HepG2 (cell line): ENCODE measurements around the gene FOLR1. TPM values are rescaled to one million over a fixed set of nuclear protein-coding genes. Genes with fewer than 3 reads are reported as not detected.
"Not testable (repeated sequence)": the region's sequence is repeated elsewhere in the genome, so short reads cannot be mapped to it uniquely, and the experiment has no call there.

ENCODE experiments used
- ATAC-seq: fragments of 200-7000 bp; cut with Tn5 transposase; 3 replicates; pipeline ENCODE4 v1.9.1; 2020; ENCODE audit warnings: mild to moderate bottlenecking, moderate library complexity
- BruUV-seq: library from RNA; stranded (reverse); fragments of 400-500 nt; replicated peaks from 2 replicates; lab custom pipeline; 2021; lab: Mats Ljungman, UMichigan
- CTCF ChIA-PET: fragments of 300-600 bp; formaldehyde crosslinking; extraction: SDS; loops from one replicate; lab custom pipeline; 2021; ENCODE audit warnings: low total read pairs, inconsistent platforms, low intra/inter-chr PET ratio; lab: Yijun Ruan, JAX
- POLR2A ChIA-PET: fragments of 350-600 bp; sonication (Branson Sonifier 250); formaldehyde crosslinking; loops from one replicate; lab custom pipeline; 2020; ENCODE audit warnings: antibody characterized with exemption, inconsistent platforms; lab: Yijun Ruan, JAX
- DNase-seq: peaks from one replicate; pipeline ENCODE4 v3.0.0-alpha.2; 2015; ENCODE audit warnings: low spot score
- FAIRE-seq: peaks from 3 replicates; lab custom pipeline; 2011; peaks lifted over from hg19 to GRCh38; lab: Jason Lieb, UNC
- H2AFZ ChIP-seq: one replicate; pipeline ENCODE4 v1.6.1; 2011; ENCODE audit warnings: low read length, inconsistent platforms
- H3K27ac ChIP-seq: fragments of 300-600 bp; 3 replicates; pipeline ENCODE4 v1.8.0; 2011; ENCODE audit warnings: mixed run types, mild to moderate bottlenecking, mixed read lengths, low read length, inconsistent platforms; ENCODE audit not compliant: insufficient read depth; ENCODE audit errors: extremely low read length
- H3K27me3 ChIP-seq, 2 experiments: fragments of 200-600 bp in 1 of 2; 2 replicates in 1 of 2; 3 replicates in 1 of 2; pipeline versions ENCODE4 v1.6.0 to v1.8.0; 2011; ENCODE audit warnings: low read length in 2 of 2, mild to moderate bottlenecking in 2 of 2, moderate library complexity in 2 of 2, inconsistent platforms in 1 of 2; ENCODE audit not compliant: insufficient read depth in 2 of 2, control insufficient read depth in 1 of 2
- H3K36me3 ChIP-seq, 2 experiments: fragments of 200-600 bp in 1 of 2; replicated peaks in 1 of 2; 2 replicates in 1 of 2; 3 replicates in 1 of 2; pipeline versions ENCODE4 v1.5.1 to v1.8.0; 2011; ENCODE audit warnings: low read length in 2 of 2, inconsistent platforms in 1 of 2; ENCODE audit not compliant: insufficient read depth in 2 of 2, control insufficient read depth in 1 of 2
- H3K4me1 ChIP-seq: 2 replicates; pipeline ENCODE4 v1.5.1; 2012; ENCODE audit warnings: low read length, inconsistent platforms; ENCODE audit not compliant: insufficient read depth
- H3K4me2 ChIP-seq: 2 replicates; pipeline ENCODE4 v1.6.0; 2011; ENCODE audit warnings: low read depth, low read length, inconsistent platforms
- H3K4me3 ChIP-seq, 3 experiments: fragments of 200-600 bp in 1 of 3; sonication (generic), shearing (Covaris generic) in 1 of 3; replicated peaks in 1 of 3; 2 replicates each; pipeline ENCODE4 v1.5.1; 2011 to 2016; ENCODE audit warnings: low read length in 3 of 3, inconsistent platforms in 2 of 3, low read depth in 2 of 3, mild to moderate bottlenecking in 2 of 3, control low read depth in 1 of 3, mixed read lengths in 1 of 3; ENCODE audit not compliant: insufficient read depth in 1 of 3
- H3K79me2 ChIP-seq: one replicate; pipeline ENCODE4 v1.6.1; 2011; ENCODE audit warnings: low read length, inconsistent platforms; ENCODE audit not compliant: insufficient read depth
- H3K9ac ChIP-seq: 2 replicates; pipeline ENCODE4 v1.6.0; 2011; ENCODE audit warnings: mild to moderate bottlenecking, low read depth, low read length, inconsistent platforms; ENCODE audit not compliant: insufficient read depth
- H3K9me3 ChIP-seq: 2 replicates; pipeline ENCODE4 v1.5.1; 2012; ENCODE audit warnings: mild to moderate bottlenecking, low read length
- H4K20me1 ChIP-seq: 2 replicates; pipeline ENCODE4 v1.6.0; 2011; ENCODE audit warnings: inconsistent platforms, mild to moderate bottlenecking, low read length, moderate library complexity; ENCODE audit not compliant: insufficient read depth
- POLR2A ChIP-seq, 2 experiments: IDR thresholded peaks; 2 replicates each; pipeline ENCODE4 v1.6.1; 2011; ENCODE audit warnings: low read depth in 2 of 2, low read length in 2 of 2, mild to moderate bottlenecking in 1 of 2, moderate library complexity in 1 of 2; ENCODE audit not compliant: insufficient read depth in 1 of 2
- RFX3 ChIP-seq: IDR thresholded peaks from 2 replicates; pipeline ENCODE4 v1.6.1; 2016; ENCODE audit warnings: missing biosample characterization, missing genetic modification reagents
- SMARCE1 ChIP-seq: fragments of 450-650 bp; IDR thresholded peaks from 2 replicates; pipeline ENCODE4 v1.6.1; 2017; ENCODE audit warnings: borderline replicate concordance
- YY1 ChIP-seq: IDR thresholded peaks from 2 replicates; pipeline ENCODE4 v1.6.1; 2011; ENCODE audit warnings: low read length, low read depth, moderate library complexity, mild to moderate bottlenecking; ENCODE audit not compliant: insufficient read depth, insufficient replicate concordance
- ZNF275 ChIP-seq: sonication (generic); formaldehyde crosslinking; IDR thresholded peaks from 2 replicates; pipeline ENCODE4 v1.8.0; 2022; ENCODE audit warnings: missing genetic modification reagents, mild to moderate bottlenecking, inconsistent platforms, borderline replicate concordance
- ZNF276 ChIP-seq: sonication (generic); formaldehyde crosslinking; IDR thresholded peaks from 2 replicates; pipeline ENCODE4 v1.4.0; 2020; ENCODE audit warnings: mild to moderate bottlenecking, low read depth, missing genetic modification reagents
- ZNF772 ChIP-seq: sonication (generic); formaldehyde crosslinking; IDR thresholded peaks from 2 replicates; pipeline ENCODE4 v1.5.0; 2020; ENCODE audit warnings: mild to moderate bottlenecking, missing genetic modification reagents
- ZNF775 ChIP-seq: sonication (generic); formaldehyde crosslinking; IDR thresholded peaks from 2 replicates; pipeline ENCODE4 v1.4.0; 2020; ENCODE audit warnings: missing genetic modification reagents, mild to moderate bottlenecking, moderate library complexity, borderline replicate concordance
- ZNF891 ChIP-seq: sonication (generic); formaldehyde crosslinking; IDR thresholded peaks from 2 replicates; pipeline ENCODE4 v1.5.0; 2020; ENCODE audit warnings: mild to moderate bottlenecking, missing genetic modification reagents
- WGBS: methylation state at CpG from one replicate; pipeline ENCODE4 v1.1.6; 2017; ENCODE audit warnings: low lambda C conversion rate; 5-methylcytosine and 5-hydroxymethylcytosine counted together
- in situ Hi-C: cut with HindIII; loops from 2 replicates; pipeline ENCODE4 v1.10.0; 2017; ENCODE audit warnings: low pct_unique_long_range_greater_than_20kb; ENCODE audit not compliant: extremely low pct_ligation_motif_present
- intact Hi-C: fragments of 100-400 bp; cut with micrococcal nuclease; formaldehyde crosslinking; loops from one replicate; pipeline ENCODE4 v1.10.0; 2022; ENCODE audit not compliant: unreplicated experiment
- polyA plus RNA-seq, 8 experiments: library from polyadenylated mRNA; depleted of rRNA in 3 of 8; stranded (reverse) in 7 of 8; unstranded in 1 of 8; fragments of >200 nt; fragmentation: Illumina TruSeq in 4 of 8; extraction: Trizol in 4 of 8; gene quantifications; 2 replicates each; pipeline versions ENCODE4 v1.2.1 to v1.2.3, GENCODE V29; 2011 to 2016; ENCODE audit warnings: low read depth in 4 of 8, missing spikeins in 1 of 8, mixed read lengths in 1 of 8; ENCODE audit not compliant: insufficient read depth in 1 of 8
- total RNA-seq, 5 experiments: library from RNA; depleted of rRNA; stranded (reverse); fragments of >200 nt; fragmentation: Illumina TruSeq; extraction: Trizol; gene quantifications; 2 replicates each; pipeline ENCODE4 v1.2.3, GENCODE V29; 2016; ENCODE audit warnings: low read depth in 1 of 5

FOLR1 gene
- total and polyA plus RNA-seq, 2 of the 13 experiments (the other 11 are each of a cell fraction or from before 2014, with no cell fraction given), result 0.20 TPM; not detected in 1

- TF ChIP-seq ZNF276 (CRISPR knock-in tag) (no peak), ZNF891 (CRISPR knock-in tag) (no peak), POLR2A (IDR thresholded peaks at IDR 0.05; ENCODE audit: insufficient read depth in 1 of 2, low read depth in 2 of 2, low read length in 2 of 2) (no peak), ZNF772 (CRISPR knock-in tag) (no peak), ZNF275 (CRISPR knock-in tag) (no peak), RFX3 (no peak), ZNF775 (CRISPR knock-in tag) (no peak), SMARCE1 (no peak), YY1 (no peak)
- TF ChIP-seq, all 625 proteins: peak for 0
These were observed at the start of gene FOLR1 (continued) for GRCh38 chr11:72191961-72192381.

- H3K27ac ChIP-seq, H3K4me1 ChIP-seq, H3K9ac ChIP-seq, DNase-seq, H3K36me3 ChIP-seq, in situ Hi-C loops, H3K9me3 ChIP-seq, H3K79me2 ChIP-seq, CTCF ChIA-PET, POLR2A ChIA-PET, H2AFZ ChIP-seq, FAIRE-seq, ATAC-seq, H4K20me1 ChIP-seq, H3K4me3 ChIP-seq, H3K4me2 ChIP-seq, H3K27me3 ChIP-seq, BruUV-seq: not testable (repeated sequence)
- WGBS, result no CpG with 5 or more reads among the region's 1 CpG
- intact Hi-C loops, result loop anchor here (2.0 kb wide), 1 partner anchor 38 kb away; no protein-coding TSS in a partner anchor
These were observed 49.4 kb upstream of the FOLR1 start for GRCh38 chr11:72142543-72142942.
